Smooth muscle cell (in vitro differentiated cells): ENCODE data around the gene CDC20. TPM values are rescaled to one million over a fixed set of nuclear protein-coding genes. Genes with fewer than 3 reads are reported as not detected.
A peak's percentile ranks its signal among the peaks of the same experiment; 100 is the strongest.

Source experiments
- DNase-seq: peaks from one replicate; lab custom pipeline; 2025; ENCODE audit not compliant: unreplicated experiment; lab: John Stamatoyannopoulos, UW
- H2AFZ ChIP-seq: fragments of 200-600 bp; sonication (generic); 2 replicates; pipeline ENCODE4 v1.6.0; 2016; ENCODE audit warnings: antibody characterized with exemption, low read depth, mild to moderate bottlenecking
- H3F3A ChIP-seq: fragments of 200-600 bp; sonication (generic); 2 replicates; pipeline ENCODE4 v1.6.0; 2017; ENCODE audit warnings: antibody characterized with exemption, low read depth
- H3K27ac ChIP-seq: fragments of 200-600 bp; sonication (generic); 2 replicates; pipeline ENCODE4 v1.5.1; 2016; ENCODE audit warnings: low read depth, mild to moderate bottlenecking
- H3K27me3 ChIP-seq: fragments of 200-600 bp; sonication (generic); 2 replicates; pipeline ENCODE4 v1.6.1; 2016; ENCODE audit warnings: low read depth, mild to moderate bottlenecking
- H3K36me3 ChIP-seq: fragments of 200-600 bp; sonication (generic); 2 replicates; pipeline ENCODE4 v1.5.1; 2016; ENCODE audit warnings: low read depth
- H3K4me1 ChIP-seq: fragments of 200-600 bp; sonication (generic); 2 replicates; pipeline ENCODE4 v1.5.1; 2016; ENCODE audit warnings: low read depth
- H3K4me2 ChIP-seq: fragments of 200-600 bp; sonication (generic); 2 replicates; pipeline ENCODE4 v1.6.0; 2016; ENCODE audit warnings: mild to moderate bottlenecking
- H3K4me3 ChIP-seq: fragments of 200-600 bp; sonication (generic); 2 replicates; pipeline ENCODE4 v1.5.1; 2016; ENCODE audit warnings: mild to moderate bottlenecking
- H3K79me2 ChIP-seq: fragments of 200-600 bp; sonication (generic); 2 replicates; pipeline ENCODE4 v1.6.0; 2016; ENCODE audit warnings: low read depth, mild to moderate bottlenecking
- H3K9ac ChIP-seq: fragments of 200-600 bp; sonication (generic); 2 replicates; pipeline ENCODE4 v1.6.0; 2016; ENCODE audit warnings: low read depth
- H3K9me3 ChIP-seq: fragments of 200-600 bp; sonication (generic); replicated peaks from 2 replicates; pipeline ENCODE4 v1.5.1; 2016; ENCODE audit warnings: low read depth
- H4K20me1 ChIP-seq: fragments of 200-600 bp; sonication (generic); 2 replicates; pipeline ENCODE4 v1.6.0; 2016; ENCODE audit warnings: low read depth
- WGBS: methylation state at CpG from one replicate; pipeline ENCODE4 v1.1.7; 2016; ENCODE audit warnings: low lambda C conversion rate; 5-methylcytosine and 5-hydroxymethylcytosine counted together
- polyA plus RNA-seq: library from polyadenylated mRNA; unstranded; fragments of >200 nt; fragmentation: Nextera tagmentation; extraction: Ambion mirVana; gene quantifications from 2 replicates; pipeline ENCODE4 v1.2.1, GENCODE V29; 2016
- total RNA-seq: library from RNA; depleted of rRNA; stranded (reverse); fragments of >200 nt; gene quantifications from 2 replicates; pipeline ENCODE4 v1.2.3, GENCODE V29; 2014
- TF ChIP-seq, protein P1 (sequence below): fragments of 200-600 bp; sonication (generic); IDR thresholded peaks from 2 replicates; pipeline ENCODE4 v1.5.1; 2017; ENCODE audit warnings: borderline replicate concordance, mild to moderate bottlenecking, antibody characterized with exemption; ENCODE audit not compliant: insufficient read depth, poor library complexity, severe bottlenecking

The CDC20 gene
- total and polyA plus RNA-seq, 2 experiments from 2014 or later, result 17.4 to 18.7 TPM

DNA sequence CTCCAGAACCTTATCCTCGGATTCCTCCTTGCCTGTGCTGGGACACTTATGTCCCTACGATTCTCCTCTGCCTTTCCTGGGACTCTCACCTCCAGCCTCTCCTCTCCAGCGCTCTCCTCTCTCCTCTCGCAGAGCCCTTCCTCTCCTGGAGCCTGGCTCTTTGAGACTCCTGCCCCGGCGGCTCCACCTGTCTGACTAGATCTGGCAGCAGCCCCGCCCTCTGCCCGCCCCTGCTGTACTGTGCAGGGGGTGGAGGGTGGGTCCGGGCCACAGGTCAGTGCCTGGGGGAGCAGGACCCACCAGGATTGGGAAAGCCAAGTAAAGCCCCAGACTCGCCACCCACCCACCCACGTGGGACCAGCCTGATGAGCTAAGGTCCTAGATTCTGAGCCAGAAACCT, 7.4 kb downstream of the CDC20 start:
- peak overlapping the region; percentile 7 for H3K27ac ChIP-seq
- WGBS, result 48% methylated on average over 9 of the region's 11 CpGs
- H3K9me3 ChIP-seq, result no peaks in the 10 kb centered on the region
- DNase-seq, result no peak
- peak overlapping the region; percentile 70 for H3K4me3 ChIP-seq
- H4K20me1 ChIP-seq, result peaks cover 25% of the 10 kb centered on the region
- peaks cover 14% of the 10 kb centered on the region for H3K4me1 ChIP-seq
- peak overlapping the region; percentile 95 for H3K4me2 ChIP-seq
- no peaks in the 10 kb centered on the region for H3K27me3 ChIP-seq
- TF ChIP-seq, protein P1, sequence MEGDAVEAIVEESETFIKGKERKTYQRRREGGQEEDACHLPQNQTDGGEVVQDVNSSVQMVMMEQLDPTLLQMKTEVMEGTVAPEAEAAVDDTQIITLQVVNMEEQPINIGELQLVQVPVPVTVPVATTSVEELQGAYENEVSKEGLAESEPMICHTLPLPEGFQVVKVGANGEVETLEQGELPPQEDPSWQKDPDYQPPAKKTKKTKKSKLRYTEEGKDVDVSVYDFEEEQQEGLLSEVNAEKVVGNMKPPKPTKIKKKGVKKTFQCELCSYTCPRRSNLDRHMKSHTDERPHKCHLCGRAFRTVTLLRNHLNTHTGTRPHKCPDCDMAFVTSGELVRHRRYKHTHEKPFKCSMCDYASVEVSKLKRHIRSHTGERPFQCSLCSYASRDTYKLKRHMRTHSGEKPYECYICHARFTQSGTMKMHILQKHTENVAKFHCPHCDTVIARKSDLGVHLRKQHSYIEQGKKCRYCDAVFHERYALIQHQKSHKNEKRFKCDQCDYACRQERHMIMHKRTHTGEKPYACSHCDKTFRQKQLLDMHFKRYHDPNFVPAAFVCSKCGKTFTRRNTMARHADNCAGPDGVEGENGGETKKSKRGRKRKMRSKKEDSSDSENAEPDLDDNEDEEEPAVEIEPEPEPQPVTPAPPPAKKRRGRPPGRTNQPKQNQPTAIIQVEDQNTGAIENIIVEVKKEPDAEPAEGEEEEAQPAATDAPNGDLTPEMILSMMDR, result no peak
- no peaks in the 10 kb centered on the region for H3K36me3 ChIP-seq
- peaks cover 26% of the 10 kb centered on the region for H3K79me2 ChIP-seq
- peaks cover 14% of the 10 kb centered on the region for H3F3A ChIP-seq
- no peak overlapping the region for H2AFZ ChIP-seq
- no peak overlapping the region for H3K9ac ChIP-seq

DNA sequence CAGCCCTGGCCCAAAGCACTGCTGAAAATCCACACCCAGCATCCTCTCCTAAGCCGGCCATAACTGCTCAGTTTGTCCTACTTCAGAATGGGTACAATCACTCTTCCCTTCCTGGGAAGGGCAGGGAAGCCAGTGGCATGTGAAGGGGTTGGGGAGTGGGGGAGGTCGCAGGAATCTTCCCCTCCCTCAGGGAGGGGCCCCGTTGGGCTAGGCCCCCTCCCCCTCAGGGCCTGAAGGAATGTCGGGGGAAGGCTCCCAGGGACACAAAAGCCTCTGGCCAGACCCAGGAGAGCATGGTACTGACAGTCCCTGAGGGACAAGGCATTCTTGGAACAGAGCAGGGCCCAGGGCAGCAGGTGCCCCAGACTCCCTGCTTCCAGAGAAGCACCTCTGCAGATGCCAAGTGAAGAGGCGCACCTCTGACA, 7.8 kb downstream of the CDC20 start:
- H3K9me3 ChIP-seq, result no peaks in the 10 kb centered on the region
- peaks cover 14% of the 10 kb centered on the region for H3F3A ChIP-seq
- H3K4me1 ChIP-seq, result peaks cover 14% of the 10 kb centered on the region
- no peak overlapping the region for H3K9ac ChIP-seq
- H3K36me3 ChIP-seq, result no peaks in the 10 kb centered on the region
- H3K4me3 ChIP-seq, result peak overlapping the region; percentile 70
- no peak for DNase-seq
- H2AFZ ChIP-seq, result no peak overlapping the region
- no peak overlapping the region for H3K27ac ChIP-seq
- WGBS, result 10% methylated on average over 4 of the region's 5 CpGs
- H3K4me2 ChIP-seq, result peak overlapping the region; percentile 95
- H3K27me3 ChIP-seq, result no peaks in the 10 kb centered on the region
- TF ChIP-seq, protein P1, result no peak
- peaks cover 26% of the 10 kb centered on the region for H3K79me2 ChIP-seq
- H4K20me1 ChIP-seq, result peaks cover 25% of the 10 kb centered on the region

DNA sequence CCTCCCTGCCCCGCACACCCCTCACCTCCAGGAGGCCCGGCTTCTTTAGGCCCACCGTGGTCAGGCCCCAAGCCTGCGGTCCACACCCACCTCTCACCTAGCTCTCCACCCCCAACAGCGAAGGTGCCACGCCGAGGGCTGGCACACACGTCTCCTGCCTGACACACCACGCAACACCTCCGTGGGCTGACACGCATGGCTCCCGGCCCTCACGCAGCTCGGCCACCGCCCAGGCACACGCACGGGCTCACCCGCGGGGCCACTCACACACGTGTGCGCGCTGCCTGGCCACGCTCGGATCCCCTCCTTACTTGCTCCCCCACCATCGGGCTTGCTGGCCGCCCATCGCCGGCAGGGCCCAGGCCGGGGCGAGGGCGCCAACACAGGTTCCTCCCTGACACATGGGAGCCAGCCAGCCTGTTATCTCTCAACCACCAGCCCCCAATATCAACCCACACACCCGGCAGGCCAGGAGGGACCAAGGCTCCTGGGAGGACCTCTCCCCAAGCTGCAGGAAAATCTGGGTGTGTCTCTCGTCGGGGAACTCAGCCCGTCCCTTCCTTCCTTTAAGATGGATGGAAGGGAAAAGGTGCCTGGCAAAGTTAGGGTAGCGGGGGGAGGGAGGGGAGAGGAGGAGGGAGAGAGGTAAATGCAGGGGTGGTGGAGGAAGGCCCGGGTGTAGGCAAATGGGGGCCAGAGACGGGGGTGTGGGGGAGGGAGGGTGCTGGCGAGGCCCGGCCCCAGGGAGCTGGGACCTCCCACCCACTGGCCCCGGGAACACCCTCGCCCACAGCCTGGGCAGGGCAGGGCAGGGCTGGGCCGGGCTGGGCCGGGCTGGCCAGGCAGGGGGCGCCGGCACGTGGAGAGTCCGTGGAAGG, 8.5 kb downstream of the CDC20 start:
- Histone ChIP-seq H3K27ac (peak overlapping the region; percentile 50), H3K79me2 (peaks cover 26% of the 10 kb centered on the region), H3K27me3 (no peaks in the 10 kb centered on the region), H3F3A (peaks cover 14% of the 10 kb centered on the region), H3K36me3 (no peaks in the 10 kb centered on the region), H4K20me1 (peaks cover 25% of the 10 kb centered on the region), H3K4me1 (peaks cover 14% of the 10 kb centered on the region), H2AFZ (no peak overlapping the region), H3K4me2 (peak overlapping the region; percentile 95), H3K9ac (peak overlapping the region; percentile 30), H3K4me3 (peak overlapping the region; percentile 70), H3K9me3 (no peaks in the 10 kb centered on the region)
- no peak for DNase-seq
- 4% methylated on average over 29 of the region's 48 CpGs for WGBS
- TF ChIP-seq, protein P1, result no peak
